LNCAP (cell line): ENCODE data around the gene PRCP.

ENCODE experiments used
- TF ChIP-seq, protein P1 (sequence below): fragments of 450-650 bp; IDR thresholded peaks from 2 replicates; pipeline ENCODE4 v1.5.1; 2017; ENCODE audit warnings: mild to moderate bottlenecking

Gene PRCP

DNA sequence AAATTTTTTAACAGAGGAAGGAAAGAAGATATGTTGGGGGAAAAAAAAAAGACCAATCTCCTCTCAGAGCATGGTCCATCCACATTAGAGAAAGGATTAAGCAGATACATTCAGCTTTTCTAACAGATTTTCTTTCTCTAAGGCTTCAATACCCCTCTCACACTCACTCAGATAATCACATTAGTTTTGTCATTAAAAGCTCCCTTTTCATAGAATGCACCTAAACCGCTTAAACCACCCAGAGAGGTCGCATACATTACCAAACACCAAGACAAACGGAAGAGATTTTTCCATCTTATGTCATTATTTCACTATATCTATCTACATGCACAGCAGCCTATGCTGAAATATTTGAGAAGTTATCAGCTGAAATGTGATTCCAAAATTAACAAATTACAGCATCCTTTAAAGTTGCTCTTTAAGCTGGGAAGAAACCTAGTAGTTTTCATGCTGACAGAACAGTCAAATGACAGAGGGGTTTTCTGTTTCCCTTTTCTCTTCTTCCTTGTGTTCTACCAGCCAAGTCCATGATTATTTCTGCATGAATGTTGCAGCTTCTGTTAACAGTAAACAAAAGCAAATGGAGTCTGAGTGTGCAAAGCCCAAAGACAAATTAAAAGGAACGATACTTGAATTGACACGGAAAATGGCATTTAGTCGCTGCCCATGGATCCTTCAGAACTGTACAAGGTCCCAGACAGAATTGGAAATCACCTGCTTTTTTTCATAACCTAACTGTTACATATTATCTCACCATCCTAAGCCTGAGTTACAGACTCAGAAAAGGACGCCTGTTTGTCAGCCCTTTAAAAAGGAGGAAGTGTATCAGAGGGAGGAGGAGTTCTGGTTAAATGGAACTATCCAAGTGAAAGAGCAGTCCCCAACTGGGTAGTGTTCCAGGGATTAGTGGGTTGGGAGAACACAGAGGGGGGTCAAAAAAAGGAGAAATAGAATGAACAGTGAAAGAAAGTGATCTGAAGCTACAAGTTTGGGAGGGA lies 54.6 kb downstream of the PRCP start:
- TF ChIP-seq, protein P1, sequence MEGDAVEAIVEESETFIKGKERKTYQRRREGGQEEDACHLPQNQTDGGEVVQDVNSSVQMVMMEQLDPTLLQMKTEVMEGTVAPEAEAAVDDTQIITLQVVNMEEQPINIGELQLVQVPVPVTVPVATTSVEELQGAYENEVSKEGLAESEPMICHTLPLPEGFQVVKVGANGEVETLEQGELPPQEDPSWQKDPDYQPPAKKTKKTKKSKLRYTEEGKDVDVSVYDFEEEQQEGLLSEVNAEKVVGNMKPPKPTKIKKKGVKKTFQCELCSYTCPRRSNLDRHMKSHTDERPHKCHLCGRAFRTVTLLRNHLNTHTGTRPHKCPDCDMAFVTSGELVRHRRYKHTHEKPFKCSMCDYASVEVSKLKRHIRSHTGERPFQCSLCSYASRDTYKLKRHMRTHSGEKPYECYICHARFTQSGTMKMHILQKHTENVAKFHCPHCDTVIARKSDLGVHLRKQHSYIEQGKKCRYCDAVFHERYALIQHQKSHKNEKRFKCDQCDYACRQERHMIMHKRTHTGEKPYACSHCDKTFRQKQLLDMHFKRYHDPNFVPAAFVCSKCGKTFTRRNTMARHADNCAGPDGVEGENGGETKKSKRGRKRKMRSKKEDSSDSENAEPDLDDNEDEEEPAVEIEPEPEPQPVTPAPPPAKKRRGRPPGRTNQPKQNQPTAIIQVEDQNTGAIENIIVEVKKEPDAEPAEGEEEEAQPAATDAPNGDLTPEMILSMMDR = no peak

DNA sequence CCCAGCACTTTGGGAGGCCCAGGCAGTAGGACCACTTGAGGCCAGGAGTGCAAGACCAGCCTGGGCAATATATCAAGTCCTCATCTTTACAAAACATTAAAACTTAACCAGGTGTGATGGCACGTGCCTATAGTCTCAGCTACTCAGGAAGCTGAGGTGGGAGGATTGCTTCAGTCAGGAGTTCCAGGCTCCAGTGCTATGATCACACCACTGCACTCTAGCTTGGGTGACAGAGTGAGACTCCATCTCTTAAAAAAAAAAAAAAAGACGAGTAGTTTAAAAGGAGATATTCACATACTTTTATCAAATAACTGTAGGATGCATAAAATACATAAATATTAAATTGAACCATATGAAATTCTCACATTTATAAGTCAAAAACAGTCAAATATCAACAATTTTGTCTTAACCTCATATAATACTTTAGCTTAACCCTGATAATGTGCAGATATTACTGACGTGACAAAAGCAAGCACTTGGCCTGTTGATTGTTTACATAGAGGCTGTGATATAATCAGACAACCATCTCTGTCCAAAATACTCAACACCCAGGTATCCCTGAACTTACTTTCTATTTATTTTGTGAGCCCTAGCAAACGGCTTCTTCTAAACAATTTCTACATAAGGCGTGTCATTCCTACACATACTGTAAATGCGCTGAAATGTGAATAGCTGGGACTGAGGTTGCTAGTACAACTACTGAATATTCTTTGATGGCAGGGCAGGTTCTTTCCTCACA lies 57.0 kb downstream of the PRCP start:
- TF ChIP-seq, protein P1 = no peak

DNA sequence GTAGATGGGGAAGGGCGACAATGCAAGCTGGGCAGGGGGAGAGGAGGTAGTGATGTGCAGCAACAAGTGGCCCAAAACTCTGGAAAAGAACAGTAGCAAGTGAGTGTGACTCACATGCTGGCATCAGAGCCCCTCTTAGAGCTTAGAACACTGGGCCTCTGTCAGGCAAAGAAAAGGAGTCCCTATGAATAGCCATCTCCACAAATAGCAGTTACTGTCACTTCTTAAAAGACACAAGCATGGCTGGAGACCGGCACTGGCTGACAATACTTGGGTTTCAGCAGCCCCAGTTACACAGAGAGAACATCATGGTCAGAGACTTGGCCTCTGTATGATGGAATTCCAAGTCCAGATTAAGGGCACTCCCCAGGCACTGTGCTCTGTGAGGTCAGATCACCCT lies 58.2 kb downstream of the PRCP start:
- TF ChIP-seq, protein P1 = no peak

DNA sequence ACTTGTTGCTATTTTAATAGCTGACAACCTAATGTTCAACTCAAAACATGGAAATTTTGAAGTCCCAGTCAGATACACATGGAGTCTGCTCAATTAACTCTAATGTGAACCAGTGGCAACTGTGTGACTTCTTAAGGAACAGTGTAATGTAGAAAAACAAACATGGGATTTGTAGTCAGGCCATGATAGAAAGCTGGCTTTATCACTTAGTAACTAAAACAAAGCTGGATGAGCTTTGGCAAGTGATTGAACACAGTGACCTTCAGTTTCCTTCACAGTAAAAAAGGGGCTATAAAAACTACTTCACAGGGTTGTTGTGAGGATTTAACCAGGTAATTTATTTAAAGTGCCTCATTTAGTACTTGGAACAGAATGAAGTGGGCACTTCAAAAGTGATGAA lies 62.6 kb downstream of the PRCP start:
- TF ChIP-seq, protein P1 = no peak

DNA sequence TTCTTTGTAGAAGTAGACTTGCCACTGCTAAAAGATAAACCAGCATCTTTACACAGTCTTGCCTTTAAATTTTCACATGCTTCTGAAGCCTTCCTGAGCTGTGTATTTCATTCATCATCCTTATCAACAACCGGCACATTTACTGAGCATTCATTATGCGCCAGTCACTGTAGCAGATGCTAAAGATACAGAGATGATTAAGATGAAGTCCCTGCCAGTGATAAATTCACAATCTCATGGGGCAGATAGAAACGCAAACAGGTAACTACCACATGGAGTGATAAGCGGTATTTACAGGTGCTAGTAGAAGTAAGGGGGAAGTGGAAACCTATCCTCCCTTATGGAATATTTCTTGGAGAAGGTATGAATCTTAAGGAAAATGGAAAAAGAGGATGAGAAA lies 67.2 kb downstream of the PRCP start:
- TF ChIP-seq, protein P1 = no peak

DNA sequence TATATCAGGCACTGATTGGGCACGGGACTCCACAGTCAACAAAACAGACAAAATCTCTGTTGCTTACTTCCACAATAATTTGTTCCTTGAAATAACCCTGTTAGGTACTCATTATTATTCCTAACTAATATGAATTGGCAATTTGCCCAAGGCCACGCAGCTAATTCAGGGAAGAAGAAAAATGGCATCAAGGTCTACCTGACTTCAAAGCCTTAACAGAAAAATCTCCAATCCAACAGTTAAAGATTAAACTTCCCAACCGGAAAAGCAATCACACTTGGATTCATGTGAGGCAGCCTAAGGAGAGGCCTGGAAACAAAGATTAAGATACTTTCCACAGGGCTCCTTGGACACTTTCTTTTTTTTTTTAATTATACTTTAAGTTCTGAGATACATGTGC lies 68.9 kb downstream of the PRCP start:
- TF ChIP-seq, protein P1 = no peak

DNA sequence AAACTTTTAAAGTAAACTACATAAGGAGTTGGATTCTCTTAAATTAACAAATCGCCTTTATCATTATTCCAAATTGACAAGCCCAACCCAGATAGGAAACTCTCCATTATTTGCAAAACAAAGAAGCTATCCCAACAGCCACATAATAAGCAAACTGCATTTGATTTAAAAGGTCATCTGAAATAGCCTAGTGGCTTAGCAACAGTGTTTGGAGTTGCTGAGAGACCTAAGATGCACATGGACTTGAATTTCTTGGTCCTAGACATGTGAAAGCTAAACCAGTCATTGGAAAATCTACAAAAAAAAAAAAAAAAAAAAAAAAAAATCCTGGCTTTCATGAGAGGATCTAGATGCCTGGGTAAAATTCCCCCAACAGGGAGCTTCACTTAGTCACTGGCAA lies 69.5 kb downstream of the PRCP start:
- TF ChIP-seq, protein P1 = no peak
